ENCODE data around the gene F13A1.

Gene F13A1

GRCh38 chr6:6191909-6192308 is 128.6 kb downstream of the F13A1 start:
- Histone ChIP-seq H3K4me3 (ENCODE audit: insufficient read depth, low read length, poor library complexity, severe bottlenecking) (no peak overlapping the region), H3K9me2 (replicated peaks; ENCODE audit: insufficient read depth, low read length) (no peaks in the 10 kb centered on the region), H3F3A (ENCODE audit: insufficient read depth) (no peaks in the 10 kb centered on the region), H4K20me1 (ENCODE audit: low read depth, low read length) (no peaks in the 10 kb centered on the region), H3K27ac (ENCODE audit: low read depth, low read length) (no peak overlapping the region), H3K36me3 (ENCODE audit: low read length) (no peaks in the 10 kb centered on the region), H3K4me2 (ENCODE audit: low read depth, low read length, poor library complexity, severe bottlenecking) (no peak overlapping the region), H2AFZ (ENCODE audit: low read depth, low read length, severe bottlenecking) (no peak overlapping the region), H3K9ac (ENCODE audit: low read length) (no peak overlapping the region), H3K27me3 (ENCODE audit: low read length) (no peaks in the 10 kb centered on the region), H3K9me3 (ENCODE audit: insufficient read depth, low read length) (no peaks in the 10 kb centered on the region), H3K79me2 (ENCODE audit: insufficient read depth, low read length) (no peaks in the 10 kb centered on the region)
- TF ChIP-seq EZH2phosphoT487 (conservative IDR thresholded peaks at IDR 0.05; ENCODE audit: low read length) (no peak), CTCF (IDR thresholded peaks at IDR 0.05; ENCODE audit: insufficient read depth, low read length, poor library complexity, severe bottlenecking) (no peak)

GRCh38 chr6:6191476-6191875 is 129.0 kb downstream of the F13A1 start:
- no peaks in the 10 kb centered on the region for H3K9me3 ChIP-seq (ENCODE audit: insufficient read depth, low read length)
- TF ChIP-seq CTCF (IDR thresholded peaks at IDR 0.05; ENCODE audit: insufficient read depth, low read length, poor library complexity, severe bottlenecking) (no peak), EZH2phosphoT487 (conservative IDR thresholded peaks at IDR 0.05; ENCODE audit: low read length) (no peak)
- no peak overlapping the region for H3K4me2 ChIP-seq (ENCODE audit: low read depth, low read length, poor library complexity, severe bottlenecking)
- H3K79me2 ChIP-seq (ENCODE audit: insufficient read depth, low read length) = no peaks in the 10 kb centered on the region
- no peak overlapping the region for H3K27ac ChIP-seq (ENCODE audit: low read depth, low read length)
- H3F3A ChIP-seq (ENCODE audit: insufficient read depth) = no peaks in the 10 kb centered on the region
- H3K9me2 ChIP-seq (replicated peaks; ENCODE audit: insufficient read depth, low read length) = no peaks in the 10 kb centered on the region
- no peak overlapping the region for H2AFZ ChIP-seq (ENCODE audit: low read depth, low read length, severe bottlenecking)
- H3K27me3 ChIP-seq (ENCODE audit: low read length) = no peaks in the 10 kb centered on the region
- H3K36me3 ChIP-seq (ENCODE audit: low read length) = no peaks in the 10 kb centered on the region
- H3K9ac ChIP-seq (ENCODE audit: low read length) = no peak overlapping the region
- no peaks in the 10 kb centered on the region for H4K20me1 ChIP-seq (ENCODE audit: low read depth, low read length)
- H3K4me3 ChIP-seq (ENCODE audit: insufficient read depth, low read length, poor library complexity, severe bottlenecking) = no peak overlapping the region

GRCh38 chr6:6180684-6181083 is 139.8 kb downstream of the F13A1 start:
- Histone ChIP-seq H3K4me3 (ENCODE audit: insufficient read depth, low read length, poor library complexity, severe bottlenecking) (no peak overlapping the region), H3K9me3 (ENCODE audit: insufficient read depth, low read length) (no peaks in the 10 kb centered on the region), H3K9ac (ENCODE audit: low read length) (no peak overlapping the region), H4K20me1 (ENCODE audit: low read depth, low read length) (no peaks in the 10 kb centered on the region), H3K27me3 (ENCODE audit: low read length) (no peaks in the 10 kb centered on the region), H3F3A (ENCODE audit: insufficient read depth) (no peaks in the 10 kb centered on the region), H3K36me3 (ENCODE audit: low read length) (no peaks in the 10 kb centered on the region), H3K27ac (ENCODE audit: low read depth, low read length) (no peak overlapping the region), H3K79me2 (ENCODE audit: insufficient read depth, low read length) (no peaks in the 10 kb centered on the region), H2AFZ (ENCODE audit: low read depth, low read length, severe bottlenecking) (no peak overlapping the region), H3K9me2 (replicated peaks; ENCODE audit: insufficient read depth, low read length) (no peaks in the 10 kb centered on the region), H3K4me2 (ENCODE audit: low read depth, low read length, poor library complexity, severe bottlenecking) (no peak overlapping the region)
- TF ChIP-seq CTCF (IDR thresholded peaks at IDR 0.05; ENCODE audit: insufficient read depth, low read length, poor library complexity, severe bottlenecking) (no peak), EZH2phosphoT487 (conservative IDR thresholded peaks at IDR 0.05; ENCODE audit: low read length) (no peak)
